ENCODE data around the gene AUNIP.

- no peak for TF ChIP-seq EZH2phosphoT487 (IDR thresholded peaks at IDR 0.05; ENCODE audit: borderline replicate concordance, low read length)
- no peak for TF ChIP-seq EZH2 (IDR thresholded peaks at IDR 0.05; ENCODE audit: low read length, unreplicated experiment)
Measured at GRCh38 chr1:25820247-25821111, 38.8 kb downstream of the AUNIP start.
